H1 (cell line): ENCODE measurements around the gene KREMEN1. TPM values are rescaled to one million over a fixed set of nuclear protein-coding genes. Genes with fewer than 3 reads are reported as not detected.

Source experiments
- CEBPB ChIP-seq: IDR thresholded peaks from 2 replicates; pipeline ENCODE4 v1.6.1; 2012; ENCODE audit warnings: low read depth, low read length
- CHD2 ChIP-seq: IDR thresholded peaks from 2 replicates; pipeline ENCODE4 v1.6.1; 2012; ENCODE audit warnings: low read length, improper control_type of control experiment
- EZH2 ChIP-seq: fragments of 200-600 bp; sonication (generic); IDR thresholded peaks from 2 replicates; pipeline ENCODE4 v1.7.1; 2012; ENCODE audit warnings: low read depth, mild to moderate bottlenecking, moderate library complexity, low read length, inconsistent platforms; ENCODE audit not compliant: severe bottlenecking
- GABPA ChIP-seq: IDR thresholded peaks from 2 replicates; pipeline ENCODE4 v1.6.1; 2011; ENCODE audit warnings: mild to moderate bottlenecking, low read length, moderate library complexity, borderline replicate concordance; ENCODE audit not compliant: insufficient read depth
- HDAC2 ChIP-seq, 2 experiments: fragments of 300-600 bp in 1 of 2; sonication (generic) in 1 of 2; IDR thresholded peaks; 2 replicates each; pipeline ENCODE4 v1.6.1; 2011 to 2012; ENCODE audit warnings: low read depth in 2 of 2, low read length in 2 of 2, mild to moderate bottlenecking in 2 of 2, moderate library complexity in 2 of 2, borderline replicate concordance in 1 of 2, inconsistent platforms in 1 of 2
- KDM4A ChIP-seq: IDR thresholded peaks from one replicate; pipeline ENCODE4 v1.7.1; 2012; ENCODE audit warnings: low read depth, mild to moderate bottlenecking, moderate library complexity, low read length, inconsistent platforms; ENCODE audit not compliant: severe bottlenecking
- NRF1 ChIP-seq: IDR thresholded peaks from 2 replicates; pipeline ENCODE4 v1.6.1; 2011; ENCODE audit warnings: mild to moderate bottlenecking, low read depth, low read length, improper control_type of control experiment
- RBBP5 ChIP-seq: IDR thresholded peaks from 2 replicates; pipeline ENCODE4 v1.7.1; 2012; ENCODE audit warnings: low read depth, mild to moderate bottlenecking, inconsistent platforms, low read length, moderate library complexity, borderline replicate concordance
- RNF2 ChIP-seq: fragments of 200-900, 300-1000 bp; sonication (generic); IDR thresholded peaks from 2 replicates; pipeline ENCODE4 v1.7.1; 2016; ENCODE audit warnings: borderline replicate concordance, low read depth, mild to moderate bottlenecking, antibody characterized with exemption, low read length; ENCODE audit not compliant: poor library complexity, severe bottlenecking; ENCODE audit errors: missing control alignments
- polyA plus RNA-seq, 7 experiments: library from polyadenylated mRNA; depleted of rRNA in 3 of 7; stranded (reverse) in 5 of 7; unstranded in 2 of 7; fragments of >200 nt in 5 of 7; fragments of 200-250 nt in 2 of 7; gene quantifications; 1 replicate in 5 of 7; 2 replicates in 1 of 7; 4 replicates in 1 of 7; pipeline versions ENCODE4 v1.2.1 to v1.2.3, GENCODE V29; 2011 to 2013; ENCODE audit warnings: missing spikeins in 2 of 7, mixed read lengths in 2 of 7
- total RNA-seq: library from RNA; stranded (reverse); fragmentation: NEBNext Ultra II Directional; extraction: Animal tissue kit (Norgen Biotek cat#: 25700); gene quantifications from 2 replicates; pipeline ENCODE4 v1.2.1, GENCODE V29; 2021
- TF ChIP-seq, protein P1 (sequence below): IDR thresholded peaks from 2 replicates; pipeline ENCODE4 v1.6.1; 2012; ENCODE audit warnings: inconsistent platforms

Gene KREMEN1
- total and polyA plus RNA-seq, 2 of the 8 experiments (the other 6 are each of a cell fraction or from before 2014, with no cell fraction given) = 2.1 to 3.2 TPM

DNA sequence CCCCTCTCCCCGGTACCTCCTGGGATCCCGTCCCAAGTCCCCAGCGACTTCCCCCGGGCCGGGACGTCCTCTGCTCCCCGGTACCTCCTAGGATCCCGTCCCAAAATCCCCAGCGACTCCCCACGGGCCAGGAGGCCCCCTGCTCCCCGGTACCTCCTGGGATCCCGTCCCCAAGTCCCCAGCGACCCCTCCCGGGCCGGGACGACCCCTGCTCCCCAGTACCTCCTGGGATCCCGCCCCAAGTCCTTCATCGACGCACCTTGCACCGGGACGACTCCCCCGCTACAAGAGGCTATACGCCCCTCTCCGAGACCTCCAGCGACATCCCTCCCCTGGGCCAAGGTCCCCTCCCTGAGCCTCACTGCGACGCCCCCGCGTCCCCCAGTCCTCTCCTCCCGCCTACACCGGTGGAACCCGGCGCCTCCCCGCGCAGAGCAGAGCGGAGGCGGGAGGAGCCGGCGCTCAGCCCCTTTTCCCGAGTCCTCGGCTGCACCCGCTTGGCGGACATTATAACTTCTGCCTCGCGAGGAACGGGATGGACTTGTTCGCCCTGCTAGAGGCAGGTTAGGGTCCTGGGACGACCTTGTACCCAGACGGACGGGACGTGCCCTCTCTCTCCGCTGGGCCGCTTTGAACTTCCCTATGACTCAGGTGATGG is 912 bp downstream of the KREMEN1 start (continued):
- no peak for TF ChIP-seq CHD2
- no peak for TF ChIP-seq RNF2
- TF ChIP-seq, protein P1, sequence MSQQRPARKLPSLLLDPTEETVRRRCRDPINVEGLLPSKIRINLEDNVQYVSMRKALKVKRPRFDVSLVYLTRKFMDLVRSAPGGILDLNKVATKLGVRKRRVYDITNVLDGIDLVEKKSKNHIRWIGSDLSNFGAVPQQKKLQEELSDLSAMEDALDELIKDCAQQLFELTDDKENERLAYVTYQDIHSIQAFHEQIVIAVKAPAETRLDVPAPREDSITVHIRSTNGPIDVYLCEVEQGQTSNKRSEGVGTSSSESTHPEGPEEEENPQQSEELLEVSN = 0 out of 2 replicates have a peak, but pooled peaks have one; percentile 23
- TF ChIP-seq KDM4A = no peak
- TF ChIP-seq CEBPB = no peak
- TF ChIP-seq HDAC2 (IDR thresholded peaks at IDR 0.05; ENCODE audit: borderline replicate concordance in 1 of 2, low read depth in 2 of 2, low read length in 2 of 2) = no peak
- no peak for TF ChIP-seq NRF1
- no peak for TF ChIP-seq EZH2
- TF ChIP-seq GABPA = 0 out of 2 replicates have a peak, but pooled peaks have one; percentile 26
- TF ChIP-seq RBBP5 = 0 out of 2 replicates have a peak, but pooled peaks have one; percentile 38
